ENCODE measurements around the gene SLC8A1.

The SLC8A1 gene

DNA sequence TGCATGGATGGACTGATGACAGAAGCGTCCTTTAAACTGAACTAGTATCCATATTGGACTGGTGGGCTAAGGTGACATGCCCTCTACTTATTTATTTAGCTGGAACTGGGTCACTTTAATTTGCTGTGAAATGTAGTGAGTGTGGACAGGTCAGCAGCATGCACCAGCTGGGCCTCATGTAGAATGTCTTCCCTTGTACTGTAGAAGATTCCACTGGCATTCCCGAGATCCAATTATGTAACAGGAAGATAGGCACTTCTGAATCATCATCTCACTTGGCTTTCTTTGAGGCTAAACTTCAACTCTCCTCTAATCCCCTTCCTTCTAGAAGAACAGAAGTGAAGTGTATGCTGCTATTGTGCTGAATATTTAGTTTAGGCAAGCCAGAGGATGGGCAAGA is 296.2 kb downstream of the SLC8A1 start:
- no peak for DNase-seq (ENCODE audit: low read depth in 2 of 2)

DNA sequence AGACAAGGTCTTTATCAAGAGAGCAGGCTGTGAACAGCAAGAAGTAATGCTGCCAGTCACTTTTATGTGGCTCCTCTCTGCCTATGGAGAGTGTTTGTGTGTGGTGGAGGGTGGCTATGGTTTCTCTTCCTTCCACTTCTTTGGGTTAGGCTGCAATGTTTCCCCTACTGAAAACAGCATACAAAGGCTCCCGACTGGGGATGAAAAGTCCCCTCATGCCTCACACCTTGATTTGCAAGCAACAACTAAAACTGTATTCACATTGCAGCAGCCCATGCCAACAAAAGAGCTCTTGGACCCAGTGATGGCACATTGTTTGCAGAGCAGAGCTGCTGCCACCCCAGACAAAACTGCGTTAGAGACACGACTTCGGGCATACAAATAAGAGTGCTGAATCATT is 301.6 kb downstream of the SLC8A1 start:
- no peak for DNase-seq (ENCODE audit: low read depth in 2 of 2)

- DNase-seq (ENCODE audit: low read depth in 2 of 2) = no peak
Observed at GRCh38 chr2:40148334-40148733, 303.6 kb downstream of the SLC8A1 start.

DNA sequence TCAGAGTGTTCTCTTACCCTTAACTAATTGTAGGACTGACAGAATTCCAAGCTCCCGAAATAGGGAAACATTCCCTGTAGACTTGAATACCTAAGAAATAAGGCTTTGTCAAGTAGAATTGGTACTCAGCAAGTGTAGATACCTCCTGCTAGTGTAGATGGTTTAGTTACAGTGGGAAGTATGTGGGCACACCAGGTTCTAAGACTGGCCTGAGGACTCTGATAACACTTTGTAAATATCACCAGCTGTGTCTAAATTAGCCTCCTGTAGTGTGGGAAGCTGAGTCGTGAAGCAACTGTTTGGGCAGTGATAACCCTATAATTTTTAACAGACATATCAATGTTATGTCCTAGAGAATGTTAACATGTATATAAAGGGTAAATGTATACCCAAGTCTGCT is 304.5 kb downstream of the SLC8A1 start:
- no peak for DNase-seq (ENCODE audit: low read depth in 2 of 2)

DNA sequence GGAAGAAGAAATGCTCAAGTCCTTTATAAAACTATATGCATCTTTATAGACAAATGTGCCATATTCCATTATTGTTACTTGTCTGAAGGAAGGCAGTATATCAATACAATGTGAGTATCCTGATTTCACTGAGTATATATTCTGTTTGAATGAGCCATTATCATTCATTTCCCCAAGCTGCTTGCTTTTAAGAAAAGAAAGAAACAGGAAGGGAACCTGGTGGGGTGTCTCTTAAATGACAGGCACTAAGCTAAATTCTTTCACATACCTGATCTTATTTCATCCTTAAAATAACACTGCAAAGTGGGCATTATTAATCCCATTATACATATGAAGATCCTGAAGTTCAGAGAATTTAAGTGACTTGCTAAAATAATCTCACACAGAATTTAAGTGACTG is 307.9 kb downstream of the SLC8A1 start:
- no peak for DNase-seq (ENCODE audit: low read depth in 2 of 2)

- no peak for DNase-seq (ENCODE audit: low read depth in 2 of 2)
Observed at GRCh38 chr2:40138314-40138713, 313.6 kb downstream of the SLC8A1 start.

DNA sequence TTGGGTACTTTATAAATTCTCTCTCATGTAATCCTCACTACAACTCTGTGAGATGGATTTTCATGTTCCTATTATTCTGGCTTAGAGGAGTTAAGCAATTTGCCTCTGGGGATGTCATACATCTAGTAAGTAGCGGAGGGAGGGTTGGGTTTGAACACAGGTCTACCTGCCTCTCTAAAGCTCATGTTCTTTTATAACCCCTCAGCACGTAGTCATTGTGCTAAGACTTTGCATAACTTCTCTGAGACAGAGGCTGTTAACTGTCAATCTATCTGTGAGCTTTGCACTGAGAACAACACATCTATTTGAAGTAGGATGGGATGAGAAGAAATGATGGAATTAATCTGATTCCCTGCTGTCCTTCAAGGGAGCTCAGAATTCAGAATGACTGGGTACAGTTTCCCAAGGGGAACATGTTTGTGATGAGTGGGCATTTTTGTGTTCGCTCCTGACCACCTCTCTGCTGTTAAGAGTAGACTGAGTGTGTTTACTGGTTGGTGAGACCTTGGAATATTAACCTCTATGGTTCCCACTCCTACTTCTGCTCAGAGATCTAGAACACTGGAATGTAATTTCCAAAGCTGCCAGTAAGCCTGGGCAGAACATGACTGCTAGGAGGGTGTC is 320.7 kb downstream of the SLC8A1 start:
- no peak for DNase-seq (ENCODE audit: low read depth in 2 of 2)

- DNase-seq (ENCODE audit: low read depth in 2 of 2) = no peak
Observed at GRCh38 chr2:40130251-40130994, 321.5 kb downstream of the SLC8A1 start.

- DNase-seq (ENCODE audit: low read depth in 2 of 2) = no peak
Observed at GRCh38 chr2:40129725-40130124, 322.2 kb downstream of the SLC8A1 start.

GRCh38 chr2:40128796-40129195 is 323.1 kb downstream of the SLC8A1 start:
- no peak for DNase-seq (ENCODE audit: low read depth in 2 of 2)

- DNase-seq (ENCODE audit: low read depth in 2 of 2) = no peak
Observed at GRCh38 chr2:40127890-40128557, 323.9 kb downstream of the SLC8A1 start.

DNA sequence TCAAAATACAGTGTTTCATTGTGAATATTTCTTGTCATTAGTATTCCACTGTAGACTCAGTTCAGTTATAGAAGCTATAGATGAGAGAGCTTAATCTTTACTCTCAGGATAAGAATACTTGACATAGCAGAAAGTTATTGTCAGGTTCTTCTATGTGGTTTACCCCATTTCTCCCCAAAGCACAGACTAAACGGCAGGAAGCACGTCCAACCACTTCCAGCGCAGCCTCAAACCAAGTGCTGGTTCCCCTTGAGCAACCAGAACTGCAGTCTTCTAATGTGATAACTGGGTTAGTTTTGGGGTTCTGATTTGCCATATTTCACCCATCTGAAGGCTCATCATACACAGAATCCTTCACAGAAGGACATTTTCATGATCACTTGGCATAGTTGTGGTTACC is 324.7 kb downstream of the SLC8A1 start:
- no peak for DNase-seq (ENCODE audit: low read depth in 2 of 2)

- DNase-seq (ENCODE audit: low read depth in 2 of 2) = no peak
Observed at GRCh38 chr2:40126006-40126405, 325.9 kb downstream of the SLC8A1 start.

DNA sequence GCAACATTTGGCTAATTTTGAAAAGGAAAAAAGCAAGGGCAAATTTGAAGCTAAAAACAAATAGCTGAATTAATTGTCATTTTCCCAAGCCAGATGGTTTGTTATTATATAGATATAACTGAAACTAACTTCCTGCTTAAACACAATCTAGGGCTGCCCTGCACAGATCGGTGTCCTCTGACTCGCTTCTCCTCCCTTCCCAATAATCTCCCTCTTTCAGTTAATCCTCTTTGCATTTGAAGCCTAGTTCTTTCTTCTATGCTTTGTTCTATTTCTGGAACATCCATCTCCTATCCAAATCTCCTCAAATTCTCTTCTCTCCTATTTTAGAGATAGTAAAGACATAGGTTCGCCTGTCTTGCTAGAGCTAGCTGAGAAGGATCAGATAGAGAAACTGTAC is 328.1 kb downstream of the SLC8A1 start:
- DNase-seq (ENCODE audit: low read depth in 2 of 2) = no peak

DNA sequence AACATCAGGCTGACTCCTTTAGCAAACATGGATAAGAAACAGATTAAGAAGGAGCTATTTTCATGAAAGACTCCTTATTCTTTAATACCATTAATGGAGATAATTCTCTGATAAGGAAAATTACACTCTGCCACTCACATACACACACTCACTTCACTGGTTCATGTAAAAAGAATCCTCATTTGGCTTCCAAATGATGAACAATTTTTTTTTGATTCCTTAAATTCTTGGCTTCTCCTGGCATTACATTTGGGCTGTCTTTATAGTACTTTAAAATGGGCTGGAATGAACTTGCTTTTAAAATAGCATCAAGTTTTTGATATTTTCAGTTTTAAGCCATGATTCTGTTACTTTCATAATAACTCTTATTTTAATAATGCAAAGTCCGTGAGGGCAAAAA is 328.6 kb downstream of the SLC8A1 start:
- no peak for DNase-seq (ENCODE audit: low read depth in 2 of 2)

- DNase-seq (ENCODE audit: low read depth in 2 of 2) = no peak
Observed at GRCh38 chr2:40120957-40121356, 330.9 kb downstream of the SLC8A1 start.

GRCh38 chr2:40120026-40120425 is 331.9 kb downstream of the SLC8A1 start:
- no peak for DNase-seq (ENCODE audit: low read depth in 2 of 2)

DNA sequence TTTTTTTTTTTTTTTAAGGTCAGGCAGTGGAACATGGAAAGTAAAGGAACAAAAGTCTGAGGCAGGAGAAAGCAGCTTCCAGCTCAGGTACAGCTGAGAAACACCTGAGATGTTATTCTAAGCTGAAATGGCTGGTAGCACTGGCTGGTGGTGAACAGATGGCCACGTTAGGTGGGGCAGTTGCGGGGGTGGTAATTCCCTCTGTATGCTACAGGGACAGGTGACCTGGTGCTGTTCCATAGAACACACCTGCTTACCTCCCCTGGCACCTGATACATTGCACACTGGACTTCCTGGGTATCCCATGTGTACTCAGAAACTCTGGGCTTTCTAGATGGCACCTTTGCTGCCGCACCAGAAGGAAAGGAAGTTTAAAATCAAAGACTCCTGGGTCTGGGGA is 333.3 kb downstream of the SLC8A1 start:
- DNase-seq (ENCODE audit: low read depth in 2 of 2) = no peak

DNA sequence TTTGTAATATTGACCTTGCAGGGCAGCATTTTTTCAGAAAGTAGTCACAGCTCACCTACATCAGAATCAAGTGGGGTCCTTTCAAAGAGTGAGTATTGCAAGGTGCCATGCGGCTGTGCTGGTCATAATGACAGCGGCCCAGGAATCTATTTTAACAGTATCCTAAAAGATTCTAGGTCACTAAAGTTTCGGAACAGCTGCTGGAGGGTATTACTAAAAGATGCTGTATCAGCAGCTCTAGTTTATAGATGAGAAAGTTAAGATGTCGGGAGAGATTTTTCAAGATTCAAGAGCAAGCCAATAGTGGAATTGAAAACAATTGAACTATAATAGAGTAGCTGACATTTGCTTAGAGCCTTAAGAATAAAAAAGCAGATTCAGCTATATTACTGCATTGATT is 336.0 kb downstream of the SLC8A1 start:
- no peak for DNase-seq (ENCODE audit: low read depth in 2 of 2)

GRCh38 chr2:40115348-40115747 is 336.5 kb downstream of the SLC8A1 start:
- no peak for DNase-seq (ENCODE audit: low read depth in 2 of 2)

GRCh38 chr2:40113997-40114396 is 337.9 kb downstream of the SLC8A1 start:
- DNase-seq (ENCODE audit: low read depth in 2 of 2) = no peak

GRCh38 chr2:40113272-40113968 is 338.5 kb downstream of the SLC8A1 start:
- DNase-seq (ENCODE audit: low read depth in 2 of 2) = no peak

DNA sequence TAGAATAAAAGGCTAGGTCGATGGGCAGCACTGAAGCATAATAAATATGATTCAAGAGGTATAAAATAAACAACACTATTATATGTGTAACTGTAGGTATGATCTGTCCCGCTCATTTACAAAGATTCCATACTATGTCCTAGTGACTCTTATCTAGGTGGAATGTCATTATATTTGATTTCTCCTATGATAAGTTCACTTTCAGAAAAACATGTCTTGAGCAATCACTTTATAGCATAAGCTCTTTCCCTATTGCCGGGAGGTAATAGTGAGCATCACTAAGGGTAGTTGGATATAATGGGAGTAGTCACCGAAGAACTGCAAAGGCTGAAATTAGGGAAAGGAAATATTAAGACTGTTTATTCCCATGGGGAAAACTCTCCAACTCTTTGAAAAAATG is 342.5 kb downstream of the SLC8A1 start:
- DNase-seq (ENCODE audit: low read depth in 2 of 2) = no peak
